NCI-H2171 treated with DMSO at 0.1 percent for 48 hours (cell line): Measurements from ENCODE around the gene TECRL.

ENCODE experiments used
- DNase-seq: peaks from one replicate; lab custom pipeline; 2025; lab: John Stamatoyannopoulos, UW

The TECRL gene

DNA sequence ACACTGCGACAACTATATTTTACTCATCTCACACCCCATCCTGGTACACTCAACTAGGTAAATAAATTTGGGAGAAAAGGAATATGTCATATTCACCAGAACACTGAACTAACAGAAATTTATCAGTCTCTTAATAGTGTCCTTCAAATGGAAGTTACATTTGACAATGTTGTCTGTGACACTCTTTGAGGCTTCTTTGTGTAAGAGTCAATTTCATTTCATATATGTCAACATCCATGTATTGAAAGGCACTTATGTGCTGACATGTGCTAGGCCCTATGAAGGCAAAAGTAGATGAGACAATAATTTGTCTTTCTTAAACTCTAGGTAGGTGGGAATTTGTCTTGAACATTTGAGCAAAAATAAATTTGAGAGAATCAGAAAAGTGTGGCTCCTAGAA lies 82.0 kb downstream of the TECRL start:
- DNase-seq = no peak

GRCh38 chr4:64326507-64326906 lies 82.7 kb downstream of the TECRL start:
- no peak for DNase-seq

- no peak for DNase-seq
Measured at GRCh38 chr4:64306255-64306565, 103.0 kb downstream of the TECRL start.

GRCh38 chr4:64305565-64306254 lies 103.5 kb downstream of the TECRL start:
- DNase-seq = no peak

- DNase-seq = no peak
Measured at GRCh38 chr4:64272432-64272831, 136.8 kb downstream of the TECRL start.

- DNase-seq = no peak
Measured at GRCh38 chr4:64271601-64272081, 137.6 kb downstream of the TECRL start.

- no peak for DNase-seq
Measured at GRCh38 chr4:64266669-64267068, 142.6 kb downstream of the TECRL start.

- DNase-seq = no peak
Measured at GRCh38 chr4:64266263-64266662, 143.0 kb downstream of the TECRL start.

- DNase-seq = peak; percentile 28
Measured at GRCh38 chr4:64251781-64252180, 157.5 kb downstream of the TECRL start.

DNA sequence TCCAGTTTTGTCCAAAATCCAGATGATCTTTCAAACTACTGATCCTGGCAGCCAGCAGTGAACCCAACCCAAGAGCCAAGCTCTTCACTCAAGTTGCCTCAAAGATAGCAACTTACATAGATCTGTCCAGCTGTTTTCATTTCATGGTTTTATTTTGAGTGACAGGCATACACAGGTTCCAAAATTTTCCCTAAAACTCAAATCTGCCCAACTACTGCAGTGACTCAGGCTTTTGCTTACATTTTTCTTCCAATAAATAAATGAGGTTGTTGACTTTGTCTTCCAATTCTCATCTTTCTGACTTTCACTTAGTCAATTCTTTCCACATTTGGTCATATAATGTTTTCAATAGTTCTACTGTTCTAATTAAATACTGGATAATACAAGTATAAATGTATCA lies 158.8 kb downstream of the TECRL start:
- no peak for DNase-seq

GRCh38 chr4:64250061-64250460 lies 159.2 kb downstream of the TECRL start:
- DNase-seq = peak; percentile 18

DNA sequence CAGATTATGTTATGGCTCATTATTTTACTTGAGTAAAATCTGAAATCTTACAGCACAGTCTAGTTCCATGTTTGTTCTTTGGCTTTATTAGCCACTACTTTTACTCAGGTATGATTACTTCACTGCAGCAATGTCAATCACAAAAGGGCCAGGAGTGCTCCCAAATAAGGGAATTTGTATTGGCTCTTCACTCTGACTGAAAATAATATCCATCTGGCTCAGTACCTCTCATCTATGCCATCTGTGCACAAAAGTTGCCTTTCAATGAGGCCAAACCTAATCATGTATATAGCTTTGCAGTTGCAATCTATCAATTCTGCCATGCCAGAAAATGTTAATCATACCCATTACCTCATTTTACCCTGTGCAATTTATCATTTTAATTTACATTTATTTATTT lies 161.1 kb downstream of the TECRL start:
- peak; percentile 89 for DNase-seq

- DNase-seq = peak; percentile 0
Measured at GRCh38 chr4:64230709-64231310, 178.4 kb downstream of the TECRL start.
